DMS79 (cell line): ENCODE data around the gene RASSF4.

Experiments
- DNase-seq: peaks from one replicate; lab custom pipeline; 2025; lab: John Stamatoyannopoulos, UW

RASSF4 gene

GRCh38 chr10:44975431-44976331 lies 16.1 kb downstream of the RASSF4 start:
- no peak for DNase-seq

- DNase-seq, result no peak
Measured at GRCh38 chr10:44976352-44977198, 17.0 kb downstream of the RASSF4 start.

GRCh38 chr10:44977287-44978212 lies 17.9 kb downstream of the RASSF4 start:
- no peak for DNase-seq

- no peak for DNase-seq
Measured at GRCh38 chr10:44978213-44978569, 18.6 kb downstream of the RASSF4 start.

GRCh38 chr10:44978570-44979280 lies 19.1 kb downstream of the RASSF4 start, which contains the start of gene DEPP1:
TSS of gene DEPP1 (minus strand) at chr10:44978809. CDS start at chr10:44978030, 779 bp downstream.
- peak; percentile 64 for DNase-seq

GRCh38 chr10:44979281-44980191 lies 19.9 kb downstream of the RASSF4 start:
- no peak for DNase-seq

GRCh38 chr10:44980309-44981171 lies 20.9 kb downstream of the RASSF4 start:
- no peak for DNase-seq

GRCh38 chr10:44981172-44982113 lies 21.8 kb downstream of the RASSF4 start:
- DNase-seq, result no peak

- DNase-seq, result no peak
Measured at GRCh38 chr10:44982114-44982460, 22.5 kb downstream of the RASSF4 start.

- DNase-seq, result no peak
Measured at GRCh38 chr10:44982496-44982895, 22.9 kb downstream of the RASSF4 start.

- DNase-seq, result no peak
Measured at GRCh38 chr10:44983066-44983894, 23.7 kb downstream of the RASSF4 start.

- no peak for DNase-seq
Measured at GRCh38 chr10:44983895-44984278, 24.3 kb downstream of the RASSF4 start.

- no peak for DNase-seq
Measured at GRCh38 chr10:44984671-44985101, 25.1 kb downstream of the RASSF4 start.

- no peak for DNase-seq
Measured at GRCh38 chr10:44985175-44985681, 25.6 kb downstream of the RASSF4 start.

- DNase-seq, result no peak
Measured at GRCh38 chr10:44986179-44986578, 26.6 kb downstream of the RASSF4 start.

- DNase-seq, result no peak
Measured at GRCh38 chr10:44986670-44987069, 27.1 kb downstream of the RASSF4 start.
